NCI-H1930 (cell line): Measurements from ENCODE around the gene VENTX.

Source experiments
- DNase-seq, 2 experiments: peaks; one replicate each; lab custom pipeline; 2025; lab: John Stamatoyannopoulos, UW

Gene VENTX

GRCh38 chr10:133237588-133238465, at the start of gene VENTX:
VENTX (plus strand) TSS chr10:133237855; CDS start chr10:133237915, 60 bp downstream.
- DNase-seq, result no peak

DNA sequence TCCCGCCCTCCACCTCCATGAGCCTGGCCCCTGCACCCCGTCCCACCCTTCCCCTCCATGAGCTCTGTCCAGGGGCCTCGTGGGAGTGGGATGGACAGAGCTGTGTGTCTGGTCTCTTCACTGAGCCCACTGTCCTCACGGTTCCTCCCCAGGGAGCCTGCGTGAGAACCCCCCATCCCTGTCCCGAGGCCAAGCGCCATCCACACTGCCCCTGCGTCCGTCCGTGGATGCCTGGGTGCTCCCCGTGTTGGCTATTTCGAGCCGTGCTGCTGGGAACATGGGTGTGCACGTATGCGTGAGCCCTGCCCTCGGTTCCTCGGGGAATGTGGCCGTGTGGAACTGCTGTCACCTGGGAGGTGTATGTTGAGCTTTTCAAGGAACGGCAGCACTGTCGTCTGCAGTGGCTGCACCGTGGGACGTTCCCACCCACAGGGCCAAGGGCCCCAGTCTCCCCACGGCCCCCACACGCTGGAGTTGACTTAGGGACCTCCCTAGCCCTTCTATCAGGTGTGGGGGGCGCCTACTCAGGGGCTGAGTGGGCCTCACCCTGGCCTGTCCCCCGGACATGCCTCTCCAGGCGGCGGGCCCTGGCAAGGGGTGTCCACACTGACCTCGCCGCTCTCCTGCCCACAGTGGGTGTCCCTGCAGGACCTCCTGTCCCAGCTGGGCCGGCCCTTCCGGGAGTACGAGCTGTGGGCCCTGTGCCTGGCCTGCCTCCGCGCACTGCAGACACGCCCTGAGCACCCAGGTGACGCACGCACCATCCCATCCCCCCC, 49.6 kb upstream of the VENTX start:
- no peak for DNase-seq

DNA sequence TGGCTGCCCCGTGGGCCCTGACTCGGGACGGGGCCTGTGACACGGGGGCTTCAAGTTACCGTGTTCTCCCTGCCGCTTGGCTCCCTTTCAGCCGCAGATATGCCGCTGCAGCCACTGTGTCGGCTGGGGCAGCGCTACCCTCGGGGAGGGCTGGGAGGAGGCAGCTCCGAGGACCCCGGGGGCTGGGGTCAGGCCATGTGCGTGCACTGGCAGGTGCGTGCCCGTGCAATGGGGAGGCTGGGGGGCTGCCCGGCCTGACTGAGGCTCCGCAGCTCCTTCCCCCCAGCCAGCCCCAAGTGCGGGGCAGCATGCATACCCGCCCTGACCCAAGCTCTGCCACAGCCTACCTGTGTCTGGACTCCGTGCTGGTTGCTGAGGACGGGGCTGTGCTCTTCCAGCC, 48.4 kb upstream of the VENTX start:
- DNase-seq, result no peak

DNA sequence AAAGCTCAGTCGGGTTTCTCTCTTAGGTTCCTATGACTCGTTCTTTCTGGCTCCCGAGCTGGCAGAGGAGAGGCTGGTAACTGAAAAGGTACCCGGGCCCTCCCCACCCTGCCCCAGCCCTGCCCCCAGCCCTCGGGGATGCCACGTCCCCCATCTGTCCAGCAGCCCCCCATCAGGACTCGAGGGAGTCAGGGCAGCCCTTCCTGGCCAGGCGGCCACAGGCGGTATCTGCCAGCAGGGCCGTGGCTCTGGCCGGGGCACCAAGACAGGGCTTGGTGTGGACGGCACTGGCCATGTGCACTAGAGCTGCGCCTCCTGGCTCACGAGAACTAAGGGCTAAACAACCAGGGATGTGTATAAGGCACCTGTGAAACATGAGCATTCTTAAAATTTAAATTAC, 47.9 kb upstream of the VENTX start:
- DNase-seq, result no peak

DNA sequence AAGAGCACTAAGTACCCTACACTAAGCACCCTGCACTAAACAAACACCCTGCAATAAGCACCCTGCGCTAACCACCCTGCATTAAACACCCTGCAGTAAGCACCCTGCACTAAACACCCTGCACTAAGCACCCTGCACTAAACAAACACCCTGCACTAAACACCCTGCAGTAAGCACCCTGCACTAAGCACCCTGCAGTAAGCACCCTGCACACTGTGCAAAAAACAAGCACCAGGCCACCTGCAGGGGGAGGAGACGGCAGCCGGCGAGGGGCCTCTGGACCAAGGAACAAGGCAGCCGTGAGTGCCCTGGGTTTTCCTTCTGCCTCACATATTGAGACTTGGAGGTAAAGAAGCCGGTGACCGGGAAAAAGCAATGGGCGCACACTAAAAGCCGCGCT, 47.4 kb upstream of the VENTX start:
- DNase-seq, result no peak

DNA sequence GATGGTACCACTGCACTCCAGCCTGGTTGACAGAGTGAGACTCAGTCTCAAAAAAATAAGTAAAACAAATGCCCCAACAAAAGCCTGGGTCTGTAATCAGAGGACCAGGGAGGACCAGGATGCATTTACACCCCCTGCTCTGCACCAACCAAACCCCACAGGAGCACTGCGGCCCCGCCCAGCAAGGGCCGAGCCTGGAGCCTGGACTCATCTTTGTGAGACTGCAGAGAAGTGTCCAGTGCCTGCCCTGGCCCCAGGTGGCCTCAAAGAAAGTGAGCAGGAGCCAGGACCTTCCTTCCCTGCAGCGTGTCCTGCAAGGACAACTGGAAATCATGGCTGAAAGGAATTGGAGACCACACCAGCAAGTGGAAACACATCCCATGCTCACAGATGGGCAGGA, 46.0 kb upstream of the VENTX start:
- no peak for DNase-seq

DNA sequence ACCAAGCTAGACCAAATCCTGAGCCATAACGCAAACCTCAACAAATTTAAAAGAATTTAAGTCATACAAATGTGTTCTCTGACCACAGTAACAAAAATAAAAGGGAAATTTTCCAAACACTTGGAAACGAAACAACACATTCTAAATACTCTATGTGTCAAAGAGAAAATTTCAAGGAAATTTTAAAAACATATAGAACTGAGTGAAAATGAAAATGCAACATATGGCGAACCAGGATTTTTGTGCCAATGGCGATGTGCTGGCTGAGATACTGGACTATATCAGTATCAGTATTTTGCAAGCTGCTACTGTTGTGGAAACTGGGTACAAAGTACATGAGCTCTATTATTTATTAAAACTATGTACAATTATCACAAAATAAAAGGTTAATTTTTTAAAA, 43.5 kb upstream of the VENTX start:
- no peak for DNase-seq

DNA sequence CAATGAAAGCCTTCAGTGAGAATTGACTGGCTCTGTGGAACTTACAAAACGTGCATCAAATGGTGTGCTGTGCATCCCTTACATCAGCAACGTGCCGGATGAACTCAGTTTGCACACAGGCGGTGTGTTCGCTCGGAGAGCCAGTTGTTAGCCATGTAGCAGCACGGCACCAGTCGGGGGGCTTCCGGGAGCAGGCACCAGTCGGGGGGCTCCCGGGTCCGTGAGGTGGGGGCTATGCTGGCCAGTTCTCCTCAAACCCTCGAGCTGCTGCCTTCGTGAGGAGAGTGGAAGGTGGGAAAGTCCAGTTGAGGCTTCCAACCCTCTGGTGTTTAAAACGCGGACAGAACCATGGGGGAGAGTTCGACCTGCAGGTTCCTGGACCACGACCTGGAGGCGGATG, 42.6 kb upstream of the VENTX start:
- no peak for DNase-seq

- no peak for DNase-seq
Measured at GRCh38 chr10:133195611-133196010, 42.0 kb upstream of the VENTX start.

- DNase-seq, result no peak
Measured at GRCh38 chr10:133196221-133196915, 41.3 kb upstream of the VENTX start.

GRCh38 chr10:133196936-133197758, 40.5 kb upstream of the VENTX start:
- DNase-seq, result no peak

- no peak for DNase-seq
Measured at GRCh38 chr10:133197786-133198185, 39.9 kb upstream of the VENTX start.

GRCh38 chr10:133198206-133198605, 39.4 kb upstream of the VENTX start:
- no peak for DNase-seq

DNA sequence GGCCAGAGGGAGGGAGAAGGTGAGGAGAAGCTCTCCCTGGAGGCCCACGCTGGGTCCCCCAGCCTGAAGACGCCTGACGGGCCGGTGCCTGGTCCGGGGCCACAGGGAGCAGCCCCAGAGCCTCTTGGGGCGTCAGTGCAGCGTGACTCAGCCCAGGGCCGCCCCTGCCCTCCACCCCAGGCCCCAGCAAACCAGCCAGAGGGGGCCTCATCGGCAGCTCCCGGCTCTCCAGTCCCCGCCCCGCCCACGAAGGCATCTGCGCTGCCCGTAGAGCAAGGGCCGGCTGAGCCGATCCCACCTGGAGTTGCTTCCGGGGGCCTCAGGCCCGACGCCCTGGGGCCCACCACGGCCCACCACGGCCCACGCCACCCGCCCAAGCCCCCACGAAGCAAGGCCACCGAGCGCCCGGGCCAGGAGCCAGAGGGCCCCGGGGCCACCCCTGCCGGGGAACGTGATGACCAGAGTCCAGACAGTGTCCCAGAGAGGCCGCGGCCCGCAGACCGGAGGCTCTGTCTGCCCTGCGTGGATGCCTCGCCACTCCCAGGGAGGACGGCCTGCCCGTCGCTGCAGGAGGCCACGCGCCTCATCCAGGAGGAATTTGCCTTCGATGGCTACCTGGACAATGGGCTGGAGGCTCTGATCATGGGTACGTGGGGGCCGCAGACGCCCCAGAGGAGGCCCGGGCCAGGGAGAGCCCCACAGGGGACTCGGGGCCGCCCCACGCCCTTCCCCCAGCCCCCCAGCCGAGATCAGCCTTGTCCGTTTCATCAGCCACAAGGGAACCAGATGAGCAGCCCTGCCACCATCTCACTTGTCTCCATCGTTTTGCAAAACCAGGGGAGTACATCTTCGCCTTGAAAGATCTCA, 38.8 kb upstream of the VENTX start:
- no peak for DNase-seq

GRCh38 chr10:133199488-133199885, 38.2 kb upstream of the VENTX start:
- DNase-seq, result no peak

GRCh38 chr10:133199992-133200611, 37.6 kb upstream of the VENTX start:
- no peak for DNase-seq

DNA sequence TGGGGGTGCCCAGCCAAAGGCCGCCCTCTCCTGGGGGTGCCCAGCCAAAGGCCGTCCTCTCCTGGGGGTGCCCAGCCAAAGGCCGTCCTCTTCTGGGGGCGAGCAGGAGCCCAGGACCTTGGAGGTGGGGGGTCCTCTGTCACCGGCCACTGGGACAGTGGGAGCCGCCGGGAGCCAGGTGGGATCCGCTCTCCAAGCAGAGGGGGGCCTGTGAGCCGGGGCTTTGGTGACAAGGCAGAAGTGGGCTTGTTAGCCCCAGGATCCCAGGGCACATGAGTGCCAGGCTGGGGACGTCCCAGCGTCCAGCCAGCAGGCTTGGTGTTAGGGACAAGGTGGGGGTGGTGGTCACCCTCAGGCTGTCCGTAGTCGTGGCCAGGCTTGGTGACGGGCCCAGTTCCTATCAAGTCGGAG, 37.0 kb upstream of the VENTX start:
- DNase-seq, result no peak

GRCh38 chr10:133201151-133201947, 36.3 kb upstream of the VENTX start:
- DNase-seq, result no peak

- no peak for DNase-seq
Measured at GRCh38 chr10:133201948-133202725, 35.5 kb upstream of the VENTX start.
